Measurements from ENCODE around the gene ACTRT2. TPM values are rescaled to one million over a fixed set of nuclear protein-coding genes. Genes with fewer than 3 reads are reported as not detected.

Gene ACTRT2
- total RNA-seq, 1 experiment from 2014 or later, result not detected

DNA sequence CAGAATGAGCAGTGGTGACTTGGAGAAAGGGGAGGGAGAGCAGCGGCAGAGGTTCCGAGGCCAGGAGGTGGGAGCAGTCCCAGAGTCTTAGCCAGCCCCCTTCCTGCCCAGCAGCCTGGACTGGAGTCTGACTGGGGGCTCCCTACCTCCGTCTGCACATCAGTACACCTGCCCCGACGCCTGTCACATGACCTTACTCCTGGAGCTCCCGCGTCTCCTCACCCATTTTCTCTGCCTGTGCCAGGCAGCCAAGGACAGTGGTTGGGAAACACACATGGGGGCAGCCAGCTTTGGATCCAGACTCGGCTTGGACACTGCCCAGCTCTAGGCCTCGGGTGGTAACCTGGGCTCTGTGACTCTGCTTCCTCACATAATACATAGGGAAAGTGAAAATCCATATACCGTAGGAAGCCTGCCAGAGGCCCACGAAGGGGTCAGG is 16.9 kb downstream of the ACTRT2 start:
- no peaks in the 10 kb centered on the region for H3K4me1 ChIP-seq (ENCODE audit: insufficient read depth, low read length, poor library complexity, severe bottlenecking)
- H3K4me3 ChIP-seq (ENCODE audit: low read depth, low read length, poor library complexity, severe bottlenecking), result no peak overlapping the region
- ChIA-PET CTCF (no interaction called here), POLR2A (ENCODE audit: low non-redundant PET) (no interaction called here)
- TF ChIP-seq, protein P1, sequence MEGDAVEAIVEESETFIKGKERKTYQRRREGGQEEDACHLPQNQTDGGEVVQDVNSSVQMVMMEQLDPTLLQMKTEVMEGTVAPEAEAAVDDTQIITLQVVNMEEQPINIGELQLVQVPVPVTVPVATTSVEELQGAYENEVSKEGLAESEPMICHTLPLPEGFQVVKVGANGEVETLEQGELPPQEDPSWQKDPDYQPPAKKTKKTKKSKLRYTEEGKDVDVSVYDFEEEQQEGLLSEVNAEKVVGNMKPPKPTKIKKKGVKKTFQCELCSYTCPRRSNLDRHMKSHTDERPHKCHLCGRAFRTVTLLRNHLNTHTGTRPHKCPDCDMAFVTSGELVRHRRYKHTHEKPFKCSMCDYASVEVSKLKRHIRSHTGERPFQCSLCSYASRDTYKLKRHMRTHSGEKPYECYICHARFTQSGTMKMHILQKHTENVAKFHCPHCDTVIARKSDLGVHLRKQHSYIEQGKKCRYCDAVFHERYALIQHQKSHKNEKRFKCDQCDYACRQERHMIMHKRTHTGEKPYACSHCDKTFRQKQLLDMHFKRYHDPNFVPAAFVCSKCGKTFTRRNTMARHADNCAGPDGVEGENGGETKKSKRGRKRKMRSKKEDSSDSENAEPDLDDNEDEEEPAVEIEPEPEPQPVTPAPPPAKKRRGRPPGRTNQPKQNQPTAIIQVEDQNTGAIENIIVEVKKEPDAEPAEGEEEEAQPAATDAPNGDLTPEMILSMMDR (conservative IDR thresholded peaks at IDR 0.05; ENCODE audit: low read depth, low read length), result no peak
- no peak for TF ChIP-seq EZH2 (IDR thresholded peaks at IDR 0.05; ENCODE audit: borderline replicate concordance, low read depth, low read length, poor library complexity, severe bottlenecking)
- H3K36me3 ChIP-seq (ENCODE audit: insufficient read depth, low read length, poor library complexity, severe bottlenecking), result no peaks in the 10 kb centered on the region
- intact Hi-C loops (cut with micrococcal nuclease; ENCODE audit: unreplicated experiment), result no loop called here
- H3K27me3 ChIP-seq (replicated peaks; ENCODE audit: insufficient read depth, low read depth, low read length, poor library complexity), result peaks cover 47% of the 10 kb centered on the region
- no TSS peak for BruUV-seq (replicated peaks)
- H3K9me3 ChIP-seq (ENCODE audit: low read depth, low read length, poor library complexity, severe bottlenecking), result no peaks in the 10 kb centered on the region
- no peak overlapping the region for H3K27ac ChIP-seq (ENCODE audit: low read depth, low read length, poor library complexity, severe bottlenecking)
- DNase-seq (ENCODE audit: low spot score), result no peak

- Histone ChIP-seq H3K27ac (ENCODE audit: low read depth, low read length, poor library complexity, severe bottlenecking) (no peak overlapping the region), H3K27me3 (replicated peaks; ENCODE audit: insufficient read depth, low read depth, low read length, poor library complexity) (peaks cover 43% of the 10 kb centered on the region), H3K4me1 (ENCODE audit: insufficient read depth, low read length, poor library complexity, severe bottlenecking) (no peaks in the 10 kb centered on the region), H3K4me3 (ENCODE audit: low read depth, low read length, poor library complexity, severe bottlenecking) (no peak overlapping the region), H3K9me3 (ENCODE audit: low read depth, low read length, poor library complexity, severe bottlenecking) (no peaks in the 10 kb centered on the region), H3K36me3 (ENCODE audit: insufficient read depth, low read length, poor library complexity, severe bottlenecking) (no peaks in the 10 kb centered on the region)
- BruUV-seq (replicated peaks), result no TSS peak
- TF ChIP-seq, protein P1 (conservative IDR thresholded peaks at IDR 0.05; ENCODE audit: low read depth, low read length), result no peak
- no peak for TF ChIP-seq EZH2 (IDR thresholded peaks at IDR 0.05; ENCODE audit: borderline replicate concordance, low read depth, low read length, poor library complexity, severe bottlenecking)
- intact Hi-C loops (cut with micrococcal nuclease; ENCODE audit: unreplicated experiment), result no loop called here
- CTCF ChIA-PET, result no interaction called here
- POLR2A ChIA-PET (ENCODE audit: low non-redundant PET), result no interaction called here
- DNase-seq (ENCODE audit: low spot score), result no peak
These were observed 17.4 kb downstream of the ACTRT2 start for GRCh38 chr1:3038571-3039181.

GRCh38 chr1:3040004-3040403 is 18.7 kb downstream of the ACTRT2 start:
- no TSS peak for BruUV-seq (replicated peaks)
- POLR2A ChIA-PET (ENCODE audit: low non-redundant PET), result no interaction called here
- Histone ChIP-seq H3K9me3 (ENCODE audit: low read depth, low read length, poor library complexity, severe bottlenecking) (no peaks in the 10 kb centered on the region), H3K27ac (ENCODE audit: low read depth, low read length, poor library complexity, severe bottlenecking) (no peak overlapping the region), H3K4me1 (ENCODE audit: insufficient read depth, low read length, poor library complexity, severe bottlenecking) (no peaks in the 10 kb centered on the region), H3K36me3 (ENCODE audit: insufficient read depth, low read length, poor library complexity, severe bottlenecking) (no peaks in the 10 kb centered on the region), H3K4me3 (ENCODE audit: low read depth, low read length, poor library complexity, severe bottlenecking) (no peak overlapping the region), H3K27me3 (replicated peaks; ENCODE audit: insufficient read depth, low read depth, low read length, poor library complexity) (peaks cover 38% of the 10 kb centered on the region)
- intact Hi-C loops (cut with micrococcal nuclease; ENCODE audit: unreplicated experiment), result no loop called here
- DNase-seq (ENCODE audit: low spot score), result no peak
- no peak for TF ChIP-seq EZH2 (IDR thresholded peaks at IDR 0.05; ENCODE audit: borderline replicate concordance, low read depth, low read length, poor library complexity, severe bottlenecking)
- TF ChIP-seq, protein P1 (conservative IDR thresholded peaks at IDR 0.05; ENCODE audit: low read depth, low read length), result no peak
- CTCF ChIA-PET, result no interaction called here
